ENCODE measurements around the gene CREB5. TPM values are rescaled to one million over a fixed set of nuclear protein-coding genes. Genes with fewer than 3 reads are reported as not detected.
"Not testable (repeated sequence)": the region's sequence is repeated elsewhere in the genome, so short reads cannot be mapped to it uniquely, and the experiment has no call there.

CREB5 gene
- total RNA-seq, 2 donors from 2014 or later: 0.72 TPM; not detected in 1

DNA sequence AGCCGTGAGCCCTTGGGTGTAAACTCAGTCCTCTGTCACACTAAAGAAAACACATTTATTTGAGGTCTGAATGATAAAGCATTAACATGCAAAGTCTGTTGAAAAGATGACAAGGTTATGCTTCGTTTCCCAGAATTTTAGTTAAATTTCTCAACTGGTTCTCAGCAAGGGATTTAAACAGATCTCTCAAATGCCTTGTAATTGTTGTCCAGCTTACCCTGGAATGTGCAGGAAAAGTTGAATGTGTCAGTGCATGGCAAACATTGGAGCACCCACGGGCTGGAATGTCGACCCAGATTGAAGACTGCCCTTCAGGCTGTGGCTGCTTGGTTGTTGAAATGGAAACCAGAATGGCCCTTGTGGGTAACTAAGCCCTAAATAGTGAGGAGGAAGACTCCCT is 354.0 kb downstream of the CREB5 start:
- no peak for ATAC-seq
- H3K9me3 Mint-ChIP-seq: no peaks in the 10 kb centered on the region
- H3K27ac Mint-ChIP-seq: no peak overlapping the region
- DNase-seq (ENCODE audit: low spot score in 2 of 2): no peak
- H3K36me3 Mint-ChIP-seq: peaks cover 0 to 4% of the 10 kb centered on the region in 2 donors

DNA sequence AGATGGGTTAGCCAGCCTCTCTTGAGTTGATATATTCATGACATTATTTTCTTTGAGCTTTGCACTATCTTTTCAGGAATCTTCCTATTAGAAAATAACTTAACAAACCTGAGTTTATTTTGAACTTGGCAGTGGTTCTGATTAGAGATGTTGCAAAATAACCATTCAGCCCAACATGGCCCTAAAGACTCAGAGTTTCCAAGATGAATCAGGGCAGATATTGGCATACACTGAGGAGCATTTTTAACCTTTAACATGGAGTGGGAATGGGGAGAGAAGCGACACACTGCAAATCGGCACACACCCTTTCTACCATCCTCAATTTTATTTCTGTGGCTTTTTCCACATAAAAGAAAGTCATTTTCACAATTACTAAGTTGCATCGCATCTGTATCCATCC is 355.0 kb downstream of the CREB5 start:
- DNase-seq (ENCODE audit: low spot score in 2 of 2) (no peak), ATAC-seq (no peak)
- Mint-ChIP-seq H3K27ac (no peak overlapping the region), H3K9me3 (no peaks in the 10 kb centered on the region), H3K36me3 (peaks cover 0 to 4% of the 10 kb centered on the region in 2 donors)

DNA sequence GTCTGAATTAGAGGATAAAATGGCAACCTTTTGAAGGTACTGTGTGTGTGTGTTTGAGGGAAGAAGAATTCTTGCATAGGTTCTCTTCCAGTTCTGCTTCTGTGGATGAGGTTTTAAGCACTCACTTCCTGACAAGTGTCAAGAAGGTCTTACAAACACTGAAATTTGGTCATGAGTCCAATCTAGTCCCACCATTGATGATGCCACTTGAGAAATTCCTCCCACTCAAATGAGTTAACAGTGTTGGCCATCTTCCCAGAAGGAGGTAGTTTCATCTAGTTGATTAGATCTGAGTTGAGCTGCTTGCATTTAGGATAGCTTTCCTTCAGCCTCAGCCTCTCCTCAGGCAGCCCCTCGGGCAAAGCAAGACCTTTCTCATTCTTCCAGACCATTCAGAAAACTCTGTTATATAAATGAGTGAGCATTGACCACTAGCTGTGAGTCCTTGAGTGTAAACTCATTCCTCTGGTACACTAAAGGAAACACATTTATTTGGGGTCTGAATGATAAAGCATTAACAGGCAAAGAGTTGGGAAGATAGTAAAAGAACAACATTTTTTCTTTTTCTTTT is 356.3 kb downstream of the CREB5 start:
- DNase-seq (ENCODE audit: low spot score in 2 of 2): no peak
- no peak for ATAC-seq
- H3K27ac Mint-ChIP-seq: no peak overlapping the region
- no peaks in the 10 kb centered on the region for H3K9me3 Mint-ChIP-seq
- peaks cover 0 to 4% of the 10 kb centered on the region in 2 donors for H3K36me3 Mint-ChIP-seq

DNA sequence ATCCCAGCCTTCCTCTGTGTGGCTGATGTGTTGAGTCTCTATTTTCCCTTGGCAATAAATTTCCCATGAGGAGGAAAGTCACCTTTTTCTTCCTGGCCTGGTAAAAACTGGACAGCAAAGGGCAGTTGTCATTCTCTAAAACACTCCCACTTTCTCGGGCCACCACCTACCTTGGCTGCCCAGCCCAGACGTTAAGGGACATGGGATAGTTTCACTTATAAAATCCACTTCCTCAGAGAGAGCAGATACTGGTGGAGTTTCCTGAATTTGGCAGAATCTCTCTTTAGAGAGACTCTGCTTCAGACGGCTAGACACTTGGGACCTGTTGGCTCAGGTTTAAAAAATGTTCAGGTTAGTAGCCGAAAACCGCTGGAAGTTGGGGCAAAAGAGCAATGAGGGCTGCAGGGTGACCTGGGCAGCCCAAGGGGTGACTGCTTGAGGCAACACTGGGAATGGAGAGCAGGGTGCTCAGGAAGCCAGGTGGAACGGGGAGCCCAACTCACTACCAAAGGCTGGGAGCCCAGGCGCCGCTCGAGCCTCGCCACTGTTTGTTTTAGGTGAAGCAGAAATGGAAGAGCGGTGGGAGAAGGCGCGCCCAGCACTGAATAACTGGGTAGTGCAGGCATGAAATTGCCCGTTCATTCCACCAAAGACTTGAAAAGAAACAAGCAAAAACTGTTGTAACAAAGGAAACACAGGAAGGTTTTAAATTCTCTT is 359.7 kb downstream of the CREB5 start:
- Mint-ChIP-seq H3K27ac (no peak overlapping the region), H3K36me3 (peaks cover 0 to 4% of the 10 kb centered on the region in 2 donors), H3K9me3 (no peaks in the 10 kb centered on the region)
- no peak for ATAC-seq
- no peak for DNase-seq (ENCODE audit: low spot score in 2 of 2)

DNA sequence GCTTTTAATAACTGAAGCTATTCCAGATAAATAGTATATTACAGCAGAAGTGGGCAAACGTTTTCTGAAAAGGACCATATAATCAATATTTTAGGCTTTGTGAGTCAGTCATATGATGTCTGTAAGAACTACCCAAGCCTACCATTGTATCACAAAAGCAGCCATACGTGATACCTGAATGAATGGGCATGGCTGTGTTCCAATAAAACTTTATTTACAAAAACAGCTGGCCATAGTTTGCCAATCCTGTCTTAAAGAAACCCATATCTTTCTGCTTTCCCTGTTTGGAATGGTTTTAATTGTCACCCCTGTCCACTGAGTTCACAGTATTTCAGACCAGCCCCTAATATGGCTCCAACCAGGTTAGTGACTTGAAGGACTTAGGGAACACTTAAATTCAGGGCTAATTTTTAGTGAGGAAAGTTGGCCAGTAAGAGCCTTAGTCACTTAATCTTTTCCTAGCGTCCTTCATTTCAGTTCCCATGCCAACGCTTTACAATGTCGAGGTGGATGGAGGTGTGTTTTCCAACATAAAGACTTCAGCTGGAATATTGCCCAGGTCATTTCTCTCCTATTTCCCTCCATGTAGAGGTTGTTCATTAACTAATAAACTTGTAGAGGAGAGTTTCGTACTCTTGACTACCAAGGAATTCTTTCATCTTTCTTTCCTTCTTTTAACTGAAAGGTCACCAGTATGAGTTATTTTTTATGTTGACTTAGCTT is 361.3 kb downstream of the CREB5 start:
- ATAC-seq (no peak), DNase-seq (ENCODE audit: low spot score in 2 of 2) (no peak)
- no peaks in the 10 kb centered on the region for H3K9me3 Mint-ChIP-seq
- H3K36me3 Mint-ChIP-seq: peaks cover 0 to 4% of the 10 kb centered on the region in 2 donors
- H3K27ac Mint-ChIP-seq: no peak overlapping the region

DNA sequence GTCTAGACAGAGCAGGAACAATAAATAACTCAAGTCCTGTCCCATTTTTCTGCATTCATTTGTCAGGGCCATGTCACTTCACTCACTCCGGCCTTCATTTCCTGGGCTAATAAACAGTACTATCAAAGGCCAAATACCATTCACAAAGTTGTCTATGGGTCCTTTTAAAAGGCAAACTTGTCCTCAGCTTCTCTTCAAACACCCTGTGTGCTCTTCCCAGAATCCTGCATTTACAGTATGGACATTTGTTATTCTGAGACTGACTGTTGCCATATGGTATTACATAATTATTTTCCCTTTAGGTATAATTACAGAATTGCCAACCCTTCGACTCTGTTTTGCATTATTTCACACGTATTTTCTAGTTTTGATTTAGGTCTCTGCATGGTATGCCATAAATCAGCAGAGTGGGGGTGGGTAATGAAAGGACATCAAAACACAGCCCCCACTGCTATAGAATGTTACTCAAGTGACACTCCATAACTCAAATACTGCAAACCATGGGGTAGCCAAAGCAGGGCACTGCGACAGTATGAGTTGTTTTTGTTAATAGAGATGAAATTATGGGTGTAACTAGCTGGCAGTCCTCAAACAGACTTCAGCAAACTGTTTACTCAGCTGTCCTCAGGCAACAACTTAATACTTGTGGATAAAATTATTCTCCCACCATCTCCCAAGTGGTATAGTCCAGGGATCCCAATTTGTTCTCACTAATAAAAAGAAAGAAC is 362.1 kb downstream of the CREB5 start:
- Mint-ChIP-seq H3K36me3 (peaks cover 0 to 4% of the 10 kb centered on the region in 2 donors), H3K9me3 (no peaks in the 10 kb centered on the region), H3K27ac (no peak overlapping the region)
- DNase-seq (ENCODE audit: low spot score in 2 of 2) (no peak), ATAC-seq (no peak)

DNA sequence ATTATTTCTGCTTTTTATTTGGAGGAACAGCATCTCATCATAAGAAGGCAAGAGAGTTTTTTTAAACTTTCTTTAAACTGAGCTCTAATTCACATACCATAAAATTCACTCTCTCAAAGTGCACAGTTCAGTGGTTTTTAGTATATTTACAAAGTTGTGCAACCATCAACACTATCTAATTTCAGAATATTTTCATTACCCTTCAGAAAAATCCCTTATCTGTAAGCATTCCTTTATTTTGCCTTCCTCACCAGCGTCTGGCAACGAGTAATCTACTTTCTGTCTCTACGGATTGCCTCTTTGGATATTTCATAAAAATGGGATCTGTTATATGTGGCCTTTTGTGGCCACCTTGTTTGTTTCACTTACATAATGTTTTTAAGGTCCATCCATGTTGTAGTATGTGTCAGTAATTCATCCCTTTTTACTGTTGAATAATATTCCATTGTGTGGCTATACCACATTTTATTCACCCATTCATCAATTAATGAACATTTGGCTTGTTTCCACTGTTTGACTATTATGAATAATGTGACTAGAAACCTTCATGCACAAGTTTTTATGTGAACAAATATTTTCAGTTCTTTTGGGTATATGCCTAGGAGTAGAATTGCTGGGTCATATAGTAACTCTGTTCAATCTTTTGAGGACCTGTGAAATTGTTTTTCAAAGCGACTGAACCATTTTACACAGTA is 364.3 kb downstream of the CREB5 start:
- no peaks in the 10 kb centered on the region for H3K9me3 Mint-ChIP-seq
- DNase-seq (ENCODE audit: low spot score in 2 of 2) (no peak), ATAC-seq (no peak)
- no peaks in the 10 kb centered on the region for H3K36me3 Mint-ChIP-seq
- no peak overlapping the region for H3K27ac Mint-ChIP-seq

DNA sequence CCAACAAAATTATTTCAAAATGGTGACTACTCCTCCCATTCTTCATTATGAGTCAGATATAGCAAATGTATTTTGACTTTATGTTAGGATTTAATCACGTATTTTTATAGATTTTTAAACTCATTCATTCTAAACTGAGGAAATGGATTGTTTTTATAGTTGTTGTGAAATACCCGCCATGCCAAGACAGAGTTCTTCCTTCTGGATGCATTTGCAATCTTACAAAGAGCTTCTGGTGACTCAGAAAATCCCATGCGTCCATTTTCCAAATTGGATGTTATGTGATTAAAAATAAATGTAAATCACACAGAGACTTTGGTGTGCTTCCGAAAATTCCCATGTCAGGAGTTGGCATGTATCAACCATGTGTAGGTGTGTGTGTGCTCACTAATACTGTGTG is 366.5 kb downstream of the CREB5 start:
- DNase-seq (ENCODE audit: low spot score in 2 of 2): no peak
- no peaks in the 10 kb centered on the region for H3K36me3 Mint-ChIP-seq
- ATAC-seq: no peak
- no peak overlapping the region for H3K27ac Mint-ChIP-seq
- H3K9me3 Mint-ChIP-seq: no peaks in the 10 kb centered on the region

DNA sequence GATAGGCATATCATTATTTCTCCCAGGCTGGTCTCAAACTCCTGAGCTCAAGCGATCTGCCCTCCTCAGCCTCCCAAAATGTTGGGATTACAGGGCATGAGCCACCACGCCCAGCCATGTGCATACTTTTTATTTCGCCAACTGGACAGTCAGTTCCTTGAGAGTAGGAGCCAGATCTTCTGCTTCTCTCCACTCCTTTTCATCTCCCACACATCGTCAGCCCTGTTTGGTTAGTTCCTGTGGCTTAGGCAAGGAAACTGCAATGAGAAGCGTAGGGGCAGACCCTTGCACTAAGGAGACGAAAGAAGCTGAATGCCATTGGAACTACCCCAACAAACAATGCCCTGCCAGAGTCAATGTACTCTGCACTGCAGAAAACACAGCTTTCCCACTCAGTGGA is 367.6 kb downstream of the CREB5 start:
- H3K27ac Mint-ChIP-seq: no peak overlapping the region
- H3K36me3 Mint-ChIP-seq: no peaks in the 10 kb centered on the region
- ATAC-seq: no peak
- no peak for DNase-seq (ENCODE audit: low spot score in 2 of 2)
- H3K9me3 Mint-ChIP-seq: no peaks in the 10 kb centered on the region

DNA sequence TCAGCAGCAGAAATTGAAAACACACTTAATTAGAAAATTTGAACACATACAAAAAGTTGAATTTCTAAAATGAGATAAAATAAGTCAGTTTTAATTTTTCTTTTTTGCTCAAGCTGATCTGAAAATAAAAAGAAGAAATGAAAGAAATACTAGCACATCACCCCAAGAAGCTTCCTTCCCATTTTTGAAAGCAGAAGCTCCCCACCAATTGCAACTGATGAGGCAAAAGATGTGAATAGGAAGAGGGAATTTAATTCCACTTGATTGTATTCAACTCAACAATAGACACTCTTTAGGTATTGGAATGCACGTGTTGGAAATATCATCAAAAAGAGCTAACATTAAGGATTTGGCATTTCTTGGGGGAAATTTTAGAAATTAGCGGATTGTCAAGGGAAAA is 370.0 kb downstream of the CREB5 start:
- H3K27ac Mint-ChIP-seq: no peak overlapping the region
- no peak for ATAC-seq
- no peaks in the 10 kb centered on the region for H3K36me3 Mint-ChIP-seq
- no peak for DNase-seq (ENCODE audit: low spot score in 2 of 2)
- no peaks in the 10 kb centered on the region for H3K9me3 Mint-ChIP-seq

DNA sequence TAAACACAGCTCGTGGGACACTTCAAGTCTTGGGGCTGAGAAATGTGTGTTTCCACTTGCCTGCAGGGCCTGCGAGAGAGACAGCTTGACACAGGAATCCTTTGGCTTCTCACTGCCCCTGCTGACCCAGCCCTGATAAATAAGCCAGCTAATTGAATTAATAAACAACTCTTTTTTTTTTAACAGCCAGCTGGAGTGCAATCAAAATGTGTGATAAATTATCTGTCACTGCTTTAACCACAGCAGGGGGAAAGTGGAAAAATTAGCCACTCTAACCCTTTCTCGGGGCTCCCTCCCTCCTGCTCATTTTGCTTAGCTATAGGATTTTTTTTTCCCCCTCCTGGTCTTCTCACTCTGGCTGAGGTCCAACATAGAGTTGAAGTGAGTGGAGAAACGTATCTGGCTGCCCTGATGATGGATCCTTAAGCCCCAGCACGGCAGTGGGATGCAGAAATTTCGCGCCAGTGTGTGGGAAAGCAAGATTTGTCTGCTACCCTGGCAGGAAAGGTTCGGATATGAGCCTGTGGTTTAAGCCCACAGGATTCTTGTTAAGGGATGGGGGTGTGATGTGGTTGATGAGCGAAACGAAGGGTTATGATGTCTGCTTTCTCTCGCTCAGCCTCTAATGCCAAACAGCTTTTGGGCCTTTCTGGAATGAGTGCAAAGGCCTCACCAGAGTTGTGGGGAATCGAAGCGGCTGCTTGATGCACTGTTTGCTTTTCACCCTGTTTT is 372.0 kb downstream of the CREB5 start:
- no peak overlapping the region for H3K27ac Mint-ChIP-seq
- ATAC-seq: no peak
- no peaks in the 10 kb centered on the region for H3K36me3 Mint-ChIP-seq
- no peaks in the 10 kb centered on the region for H3K9me3 Mint-ChIP-seq
- DNase-seq (ENCODE audit: low spot score in 2 of 2): no peak

DNA sequence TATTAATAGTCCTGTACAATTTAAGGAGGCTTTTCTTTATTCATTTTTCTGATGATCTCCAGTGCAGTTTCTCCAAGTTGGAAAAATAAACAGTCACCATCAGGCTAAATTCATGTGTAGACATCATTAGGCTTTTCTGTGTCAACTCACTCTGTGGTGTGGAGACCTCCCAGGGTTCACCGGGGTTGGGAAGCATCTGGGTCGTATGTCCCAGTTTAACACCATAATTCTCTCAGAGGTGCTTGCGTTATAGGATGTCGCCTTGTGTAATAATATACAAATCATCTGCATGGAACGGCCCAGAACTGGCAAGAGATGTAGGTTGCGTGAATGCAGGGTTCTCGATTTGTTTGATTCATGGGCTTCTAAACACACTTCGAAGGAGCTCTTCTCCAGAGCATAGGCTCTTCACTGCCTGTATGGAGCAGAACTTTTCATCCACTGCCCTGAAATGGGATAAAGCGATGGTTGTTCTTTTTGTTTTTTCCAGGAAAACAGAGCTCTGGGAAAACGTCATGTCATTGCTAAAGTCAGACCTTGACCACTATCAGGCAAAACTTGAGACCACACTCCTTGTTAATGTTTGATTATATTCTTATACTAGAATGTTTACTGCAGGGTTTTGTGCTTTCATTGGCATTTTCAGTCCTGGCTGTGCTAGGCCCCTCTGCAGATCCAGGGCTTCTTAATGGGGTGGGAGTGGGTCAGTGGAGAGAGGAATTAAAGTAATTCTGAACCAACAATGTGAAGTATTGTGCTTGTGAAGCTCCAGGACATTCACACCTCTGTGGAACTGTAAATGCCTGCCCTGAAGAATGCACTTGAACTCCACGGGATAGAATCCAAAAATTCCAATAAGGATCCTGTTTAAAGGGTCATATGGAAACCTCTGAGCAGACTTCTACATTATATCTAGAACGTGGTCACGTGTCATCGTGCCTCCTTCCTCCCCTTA is 373.0 kb downstream of the CREB5 start:
- Mint-ChIP-seq H3K36me3 (no peaks in the 10 kb centered on the region), H3K27ac (no peak overlapping the region), H3K9me3 (no peaks in the 10 kb centered on the region)
- DNase-seq (ENCODE audit: low spot score in 2 of 2) (no peak), ATAC-seq (no peak)

DNA sequence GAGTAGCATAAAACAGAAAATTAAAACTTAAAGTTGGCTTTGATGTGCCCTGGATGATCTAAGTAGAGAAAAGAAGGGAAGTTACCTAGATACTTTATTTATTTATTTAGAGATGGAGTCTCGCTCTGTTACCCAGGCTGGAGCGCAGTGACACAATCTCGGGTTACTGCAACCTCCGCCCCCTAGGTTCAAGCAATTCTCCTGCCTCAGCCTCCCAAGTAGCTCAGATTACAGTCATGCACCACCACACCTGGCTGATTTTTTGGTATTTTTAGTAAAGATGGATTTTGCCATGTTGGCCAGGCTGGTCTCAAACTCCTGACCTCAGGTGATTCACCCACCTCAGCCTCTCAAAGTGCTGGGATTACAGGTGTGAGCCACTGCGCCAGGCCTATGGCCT is 373.8 kb downstream of the CREB5 start:
- not testable (repeated sequence) for H3K36me3 Mint-ChIP-seq; ATAC-seq; H3K27ac Mint-ChIP-seq; DNase-seq (ENCODE audit: low spot score in 2 of 2); H3K9me3 Mint-ChIP-seq

DNA sequence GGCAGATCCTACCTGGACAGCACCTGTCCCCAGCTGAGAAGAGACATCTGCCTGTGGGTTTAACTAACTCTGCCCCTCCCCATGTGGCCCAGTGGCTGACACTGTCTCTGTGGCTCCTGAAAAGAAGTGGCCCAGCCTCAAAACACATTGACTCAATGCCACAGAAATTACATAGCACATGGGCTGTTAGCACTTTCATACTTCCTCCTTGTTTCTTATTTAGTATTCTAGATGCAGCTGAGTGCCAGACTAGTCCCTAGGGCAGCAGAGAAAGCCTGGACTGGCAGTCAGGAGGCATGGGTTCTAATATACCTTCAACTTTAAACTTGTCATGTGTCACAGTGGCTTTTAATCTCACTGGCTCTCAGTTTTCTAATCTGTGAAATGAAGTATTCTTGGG is 374.8 kb downstream of the CREB5 start:
- ATAC-seq: no peak
- H3K36me3 Mint-ChIP-seq: no peaks in the 10 kb centered on the region
- no peak overlapping the region for H3K27ac Mint-ChIP-seq
- DNase-seq (ENCODE audit: low spot score in 2 of 2): no peak
- no peaks in the 10 kb centered on the region for H3K9me3 Mint-ChIP-seq

DNA sequence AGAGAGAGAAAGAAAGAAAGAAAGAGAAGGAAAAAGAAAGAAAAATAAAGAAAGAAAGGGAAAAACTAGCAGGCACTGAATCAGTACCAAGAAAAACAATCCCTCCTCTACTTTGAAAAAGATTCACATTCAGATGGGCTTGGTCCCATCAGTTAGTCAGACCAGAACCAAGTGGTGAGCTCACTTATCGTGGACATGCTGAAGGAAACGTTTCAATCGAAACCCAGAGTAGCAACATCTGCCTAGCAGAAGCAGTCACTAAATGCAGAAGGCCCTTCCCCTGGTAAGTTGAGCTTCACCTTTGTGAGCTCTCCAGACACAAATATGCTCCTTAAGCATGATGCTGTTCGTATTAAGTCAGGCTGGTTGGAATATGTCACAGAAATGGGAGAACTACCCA is 378.1 kb downstream of the CREB5 start:
- DNase-seq (ENCODE audit: low spot score in 2 of 2): no peak
- no peaks in the 10 kb centered on the region for H3K36me3 Mint-ChIP-seq
- ATAC-seq: no peak
- H3K27ac Mint-ChIP-seq: no peak overlapping the region
- no peaks in the 10 kb centered on the region for H3K9me3 Mint-ChIP-seq
